GM19023 (cell line): ENCODE results near the gene HECTD4.
A peak's percentile ranks its signal among the peaks of the same experiment; 100 is the strongest.
"Not testable (repeated sequence)": the region's sequence is repeated elsewhere in the genome, so short reads cannot be mapped to it uniquely, and the experiment has no call there.

Experiments
- ATAC-seq: cut with Tn5 transposase; IDR thresholded peaks from one replicate; pipeline ENCODE4 v1.9.1; 2021; ENCODE audit warnings: mild to moderate bottlenecking, moderate library complexity; ENCODE audit not compliant: unreplicated experiment

HECTD4 gene

GRCh38 chr12:112381883-112382796 lies at the start of gene HECTD4:
Gene HECTD4, minus strand, starts transcription at chr12:112382431. Its CDS starts 303 bp downstream, at chr12:112382128.
- peak; percentile 90 for ATAC-seq

DNA sequence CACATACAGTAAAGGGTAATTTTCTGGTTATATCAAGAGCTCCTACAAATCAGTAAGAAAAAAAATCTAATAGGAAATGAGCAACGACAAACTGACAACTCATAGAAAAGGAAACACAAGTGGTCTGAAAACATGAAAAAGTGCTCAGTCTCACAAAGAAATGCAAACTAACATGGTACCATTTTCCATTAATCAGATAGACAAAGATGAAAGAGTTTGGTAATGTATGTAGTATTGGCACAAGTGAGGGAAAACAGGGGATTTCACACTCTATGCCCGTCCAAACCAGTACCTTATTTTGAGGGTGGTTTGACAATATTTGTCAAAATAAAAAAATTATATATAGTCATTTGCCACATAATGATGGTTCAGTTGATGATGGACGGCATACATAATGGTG lies 49.7 kb upstream of the HECTD4 start:
- ATAC-seq = no peak

- no peak for ATAC-seq
Measured at GRCh38 chr12:112430929-112431328, 48.7 kb upstream of the HECTD4 start.

DNA sequence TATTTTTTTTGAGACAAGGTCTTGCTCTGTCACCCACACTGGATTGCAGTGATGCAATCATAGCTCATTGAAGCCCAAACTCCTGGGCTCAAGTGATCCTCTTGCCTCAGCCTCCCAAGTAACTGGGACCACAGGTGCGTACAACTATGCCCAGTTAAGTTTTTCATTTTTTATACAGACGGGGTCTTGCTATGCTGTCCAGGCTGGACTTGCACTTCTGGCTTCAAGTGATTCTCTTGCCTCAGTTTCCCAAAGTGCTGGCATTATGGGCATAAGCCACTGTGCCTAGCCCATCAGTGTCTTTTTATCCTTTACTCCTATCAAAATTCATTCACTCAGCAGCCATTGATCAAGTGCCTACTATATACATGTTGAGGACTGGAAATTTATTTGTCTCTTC lies 45.5 kb upstream of the HECTD4 start:
- ATAC-seq = no peak

- no peak for ATAC-seq
Measured at GRCh38 chr12:112425582-112426382, 43.6 kb upstream of the HECTD4 start.

- ATAC-seq = no peak
Measured at GRCh38 chr12:112424126-112424525, 41.9 kb upstream of the HECTD4 start.

- no peak for ATAC-seq
Measured at GRCh38 chr12:112422531-112422930, 40.3 kb upstream of the HECTD4 start.

DNA sequence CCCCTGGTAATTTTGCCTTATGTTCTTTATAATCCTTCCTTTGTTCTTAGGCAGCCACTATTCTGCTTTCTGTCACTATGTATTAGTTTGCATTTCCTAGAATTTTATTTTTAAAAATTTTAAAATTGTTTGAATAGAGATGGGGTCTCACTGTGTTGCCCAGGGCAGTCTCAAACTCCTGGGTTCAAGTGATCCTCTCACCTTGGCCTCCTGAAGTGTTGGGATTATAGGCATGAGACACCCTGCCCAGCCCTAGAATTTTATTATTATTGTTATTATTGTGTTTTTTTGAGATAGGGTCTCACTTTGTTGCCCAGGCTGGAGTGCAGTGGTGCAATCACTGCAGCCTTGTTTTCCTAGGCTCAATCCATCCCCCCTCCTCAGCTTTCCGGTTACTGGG lies 39.1 kb upstream of the HECTD4 start:
- ATAC-seq = no peak

GRCh38 chr12:112420740-112421139 lies 38.5 kb upstream of the HECTD4 start:
- ATAC-seq = no peak

GRCh38 chr12:112419297-112420133 lies 37.3 kb upstream of the HECTD4 start:
- peak; percentile 44 for ATAC-seq

GRCh38 chr12:112418608-112419296 lies 36.5 kb upstream of the HECTD4 start, which contains the start of gene PTPN11:
Gene PTPN11, plus strand, starts transcription at chr12:112418947. Its CDS starts 165 bp downstream, at chr12:112419112.
- peak; percentile 82 for ATAC-seq

GRCh38 chr12:112418273-112418607 lies 36.0 kb upstream of the HECTD4 start:
- ATAC-seq = no peak

- not testable (repeated sequence) for ATAC-seq
Measured at GRCh38 chr12:112415457-112415856, 33.2 kb upstream of the HECTD4 start.

- ATAC-seq = no peak
Measured at GRCh38 chr12:112413855-112414625, 31.8 kb upstream of the HECTD4 start.

- no peak for ATAC-seq
Measured at GRCh38 chr12:112409906-112410244, 27.6 kb upstream of the HECTD4 start.

GRCh38 chr12:112409064-112409905 lies 27.1 kb upstream of the HECTD4 start, which contains the start of gene RPL6:
Gene RPL6, minus strand, starts transcription at chr12:112409605. Its CDS starts 949 bp downstream, at chr12:112408656.
- ATAC-seq = peak; percentile 81

GRCh38 chr12:112408621-112409020 lies 26.4 kb upstream of the HECTD4 start:
- no peak for ATAC-seq

DNA sequence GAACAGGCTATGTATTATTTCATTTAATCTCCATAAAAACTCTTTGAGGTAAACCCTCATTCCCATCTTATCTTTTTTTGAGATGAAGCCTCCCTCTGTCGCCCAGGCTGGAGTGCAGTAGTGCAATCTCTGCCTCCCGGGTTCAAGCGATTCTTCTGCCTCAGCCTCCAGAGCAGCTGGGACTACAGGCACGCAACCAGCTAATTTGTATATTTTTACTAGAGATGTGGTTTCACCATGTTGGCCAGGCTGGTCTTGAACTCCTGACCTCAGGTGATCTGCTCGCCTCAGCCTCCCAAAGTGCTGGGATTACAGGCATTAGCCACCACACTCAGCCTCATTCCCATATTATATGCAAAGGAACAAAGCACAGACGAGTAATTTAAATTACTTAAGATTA lies 25.5 kb upstream of the HECTD4 start:
- ATAC-seq = not testable (repeated sequence)
